DND-41 (cell line): ENCODE measurements around the gene KLK15.

Experiments used
- CTCF ChIP-seq: IDR thresholded peaks from 2 replicates; pipeline ENCODE4 v1.5.1; 2012; ENCODE audit warnings: borderline replicate concordance, low read length, moderate library complexity, mild to moderate bottlenecking; ENCODE audit not compliant: poor library complexity, severe bottlenecking; ENCODE audit errors: extremely low read depth
- EZH2 ChIP-seq: IDR thresholded peaks from 3 replicates; pipeline ENCODE4 v1.6.1; 2012; ENCODE audit warnings: borderline replicate concordance, low read depth, mild to moderate bottlenecking, moderate library complexity, low read length, inconsistent platforms; ENCODE audit not compliant: severe bottlenecking

GRCh38 chr19:50873056-50873455, 39.7 kb upstream of the KLK15 start, which contains the start of gene KLK2:
- no peak for TF ChIP-seq CTCF
- no peak for TF ChIP-seq EZH2
